Subcutaneous abdominal adipose tissue (tissue), 5 donors: Measurements from ENCODE around the gene CDK6.

Experiments used
- H3K27ac ChIP-seq: one replicate; pipeline ENCODE4 v1.7.0; 2013; ENCODE audit warnings: low read depth, mild to moderate bottlenecking, inconsistent platforms, low read length, moderate library complexity
- H3K27me3 ChIP-seq, 5 donors: one replicate each; pipeline ENCODE4 v1.7.0; 2013; ENCODE audit warnings: low read length in 5 of 5, inconsistent platforms in 1 of 5; ENCODE audit not compliant: control insufficient read depth in 5 of 5, insufficient read depth in 4 of 5
- H3K36me3 ChIP-seq, 5 donors: one replicate each; pipeline ENCODE4 v1.7.0; 2013; ENCODE audit warnings: low read length in 5 of 5; ENCODE audit not compliant: control insufficient read depth in 5 of 5, insufficient read depth in 5 of 5
- H3K4me1 ChIP-seq, 5 donors: one replicate each; pipeline ENCODE4 v1.7.0; 2013; ENCODE audit warnings: low read length in 5 of 5, mild to moderate bottlenecking in 3 of 5, moderate library complexity in 1 of 5; ENCODE audit not compliant: control insufficient read depth in 5 of 5, insufficient read depth in 5 of 5
- H3K4me3 ChIP-seq, 5 donors: one replicate each; pipeline ENCODE4 v1.7.0; 2013; ENCODE audit warnings: low read length in 5 of 5, low read depth in 1 of 5
- H3K9ac ChIP-seq, 5 donors: one replicate each; pipeline ENCODE4 v1.7.0; 2013; ENCODE audit warnings: low read length in 5 of 5, mild to moderate bottlenecking in 4 of 5, moderate library complexity in 3 of 5
- H3K9me3 ChIP-seq, 5 donors: one replicate each; pipeline ENCODE4 v1.7.0; 2013; ENCODE audit warnings: low read length in 5 of 5; ENCODE audit not compliant: control insufficient read depth in 5 of 5
- donor health status: healthy.
- donor health status: healthy.
- donor health status: healthy.
- donor health status: healthy.
- donor health status: healthy.

The CDK6 gene

GRCh38 chr7:92722541-92722940 is 113.8 kb downstream of the CDK6 start:
- H3K9ac ChIP-seq, result no peak overlapping the region
- H3K36me3 ChIP-seq, result peaks cover 0 to 12% (median 8%) of the 10 kb centered on the region in 5 donors
- no peaks in the 10 kb centered on the region for H3K27me3 ChIP-seq
- peaks cover 3 to 44% (median 30%) of the 10 kb centered on the region in 5 donors for H3K4me1 ChIP-seq
- peak overlapping the region; percentile 74 for H3K27ac ChIP-seq
- no peak overlapping the region for H3K4me3 ChIP-seq
- H3K9me3 ChIP-seq, result no peaks in the 10 kb centered on the region

DNA sequence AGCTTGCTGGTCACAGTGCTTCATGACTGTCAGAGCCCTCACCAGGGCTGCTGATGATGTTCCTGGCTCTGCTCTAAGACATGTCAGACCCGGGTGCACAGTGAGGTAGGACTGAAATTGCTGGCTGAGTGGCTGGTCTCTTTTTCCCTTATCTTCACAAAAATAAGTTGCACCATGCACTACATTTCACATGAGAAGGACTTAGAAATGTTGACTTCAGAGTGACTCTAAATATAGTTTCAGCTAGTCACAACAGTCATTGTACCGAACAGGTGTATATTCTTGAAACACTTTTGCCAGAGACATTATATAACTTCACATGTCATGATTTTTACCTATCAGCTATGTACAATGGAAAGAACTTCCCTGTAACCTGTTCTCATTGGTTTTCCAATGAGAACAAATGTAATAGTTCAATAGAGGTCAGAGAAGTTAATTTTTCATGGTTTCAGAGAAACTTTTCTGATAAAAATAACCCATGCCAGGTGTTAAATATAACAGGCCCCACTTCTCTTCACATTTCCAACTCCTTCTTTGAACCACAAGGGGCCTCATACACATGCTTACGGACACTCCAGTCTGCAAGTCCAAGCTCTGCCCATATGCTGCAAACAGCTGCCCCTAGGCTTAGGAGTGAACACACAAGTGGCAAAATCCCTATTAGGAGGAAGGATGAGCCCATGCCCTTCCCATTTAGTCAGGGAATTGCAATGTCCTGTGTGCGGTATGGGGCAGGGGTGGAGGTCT is 115.6 kb downstream of the CDK6 start:
- Histone ChIP-seq H3K27ac (no peak overlapping the region), H3K27me3 (no peaks in the 10 kb centered on the region), H3K9me3 (no peaks in the 10 kb centered on the region), H3K9ac (no peak overlapping the region), H3K36me3 (peaks cover 0 to 12% (median 8%) of the 10 kb centered on the region in 5 donors), H3K4me1 (peaks cover 3 to 44% (median 28%) of the 10 kb centered on the region in 5 donors), H3K4me3 (no peak overlapping the region)

- Histone ChIP-seq H3K27me3 (no peaks in the 10 kb centered on the region), H3K9ac (peak overlapping the region in 4 of 5 donors; percentile 46 to 81 (median 50)), H3K27ac (peak overlapping the region; percentile 80), H3K9me3 (no peaks in the 10 kb centered on the region), H3K4me3 (peak overlapping the region; percentile 24 to 65 (median 63)), H3K4me1 (peaks cover 3 to 23% (median 15%) of the 10 kb centered on the region in 5 donors), H3K36me3 (peaks cover 0 to 3% (median 2%) of the 10 kb centered on the region in 5 donors)
Observed at GRCh38 chr7:92717993-92718716, 118.2 kb downstream of the CDK6 start.

GRCh38 chr7:92717623-92717992 is 118.8 kb downstream of the CDK6 start:
- Histone ChIP-seq H3K9ac (peak overlapping the region in 3 of 5 donors; percentile 29 to 81 (median 49)), H3K4me1 (peaks cover 0 to 18% (median 9%) of the 10 kb centered on the region in 5 donors), H3K27ac (peak overlapping the region; percentile 80), H3K27me3 (no peaks in the 10 kb centered on the region), H3K9me3 (no peaks in the 10 kb centered on the region), H3K36me3 (peaks cover 0 to 3% (median 2%) of the 10 kb centered on the region in 5 donors), H3K4me3 (peak overlapping the region in 4 of 5 donors; percentile 61 to 65 (median 64))

DNA sequence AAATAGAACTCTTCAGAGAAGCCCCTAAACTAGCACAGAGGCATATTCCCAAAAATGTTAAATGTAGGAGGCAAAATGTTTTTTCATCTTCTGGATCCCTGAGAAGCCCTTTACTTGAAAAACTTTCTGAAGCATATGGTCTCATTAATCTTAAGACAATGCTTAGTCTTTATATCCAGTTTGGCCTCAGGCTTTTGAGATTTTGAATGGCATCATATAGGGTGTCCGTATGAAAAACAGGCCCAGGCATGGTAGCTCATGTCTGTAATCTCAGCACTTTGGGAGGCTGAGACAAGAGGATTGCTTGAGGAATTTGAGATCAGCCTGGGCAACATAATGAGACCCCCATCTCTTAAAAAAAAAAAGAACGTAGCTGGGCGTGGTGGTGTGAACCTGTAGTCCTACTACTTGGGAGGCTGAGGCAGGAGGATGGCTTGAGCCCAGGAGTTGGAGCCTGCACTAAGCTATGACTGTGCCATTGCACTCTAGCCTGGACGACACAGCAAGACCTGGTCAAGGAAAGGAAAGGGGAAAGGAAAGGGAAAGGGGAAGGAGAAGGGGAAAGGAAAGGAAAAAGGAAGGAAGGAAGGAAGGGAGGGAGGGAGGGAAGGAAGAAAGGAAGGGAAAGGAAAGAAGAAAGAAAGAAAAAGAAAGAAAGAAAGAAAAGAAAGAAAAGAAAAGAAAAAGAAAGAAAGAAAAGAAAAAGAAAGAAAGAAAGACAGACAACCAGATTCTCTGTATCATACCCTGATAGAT is 119.4 kb downstream of the CDK6 start:
- Histone ChIP-seq H3K27me3 (no peaks in the 10 kb centered on the region), H3K9me3 (no peaks in the 10 kb centered on the region), H3K27ac (peak overlapping the region; percentile 80), H3K4me1 (peaks cover 0 to 12% (median 9%) of the 10 kb centered on the region in 5 donors), H3K4me3 (peak overlapping the region in 2 of 5 donors; percentile 61 to 65), H3K9ac (no peak overlapping the region), H3K36me3 (peaks cover 0 to 3% (median 2%) of the 10 kb centered on the region in 5 donors)

DNA sequence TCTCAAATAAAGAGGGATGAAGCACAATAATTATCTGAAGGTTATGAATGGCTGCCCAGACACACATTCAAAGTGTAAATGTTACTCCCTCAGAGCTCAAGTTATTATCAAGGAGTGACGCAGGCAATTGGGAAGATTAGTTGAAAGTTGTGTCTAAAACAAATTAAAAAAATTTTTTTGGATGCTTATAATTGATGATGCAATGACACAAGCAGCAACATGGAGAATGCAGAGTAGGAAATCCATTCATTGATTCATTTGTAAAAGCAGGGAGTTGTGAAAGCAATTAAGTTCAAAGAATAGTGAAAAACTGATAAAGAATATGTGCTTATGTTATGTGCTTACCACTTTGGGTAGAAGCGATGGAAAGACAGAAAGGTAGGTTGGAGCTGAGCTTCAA is 120.4 kb downstream of the CDK6 start:
- Histone ChIP-seq H3K27me3 (no peaks in the 10 kb centered on the region), H3K9ac (no peak overlapping the region), H3K27ac (no peak overlapping the region), H3K36me3 (peaks cover 0 to 3% (median 2%) of the 10 kb centered on the region in 5 donors), H3K9me3 (no peaks in the 10 kb centered on the region), H3K4me1 (peaks cover 0 to 12% (median 9%) of the 10 kb centered on the region in 5 donors), H3K4me3 (no peak overlapping the region)

GRCh38 chr7:92714767-92715166 is 121.6 kb downstream of the CDK6 start:
- no peak overlapping the region for H3K4me3 ChIP-seq
- no peaks in the 10 kb centered on the region for H3K9me3 ChIP-seq
- peaks cover 0 to 3% (median 2%) of the 10 kb centered on the region in 5 donors for H3K36me3 ChIP-seq
- H3K4me1 ChIP-seq, result peaks cover 0 to 12% (median 9%) of the 10 kb centered on the region in 5 donors
- H3K27me3 ChIP-seq, result no peaks in the 10 kb centered on the region
- no peak overlapping the region for H3K27ac ChIP-seq
- no peak overlapping the region for H3K9ac ChIP-seq

GRCh38 chr7:92714280-92714679 is 122.1 kb downstream of the CDK6 start:
- Histone ChIP-seq H3K9me3 (no peaks in the 10 kb centered on the region), H3K4me1 (peaks cover 0 to 12% (median 9%) of the 10 kb centered on the region in 5 donors), H3K36me3 (peaks cover 0 to 3% (median 2%) of the 10 kb centered on the region in 5 donors), H3K4me3 (no peak overlapping the region), H3K27ac (no peak overlapping the region), H3K27me3 (no peaks in the 10 kb centered on the region), H3K9ac (no peak overlapping the region)

DNA sequence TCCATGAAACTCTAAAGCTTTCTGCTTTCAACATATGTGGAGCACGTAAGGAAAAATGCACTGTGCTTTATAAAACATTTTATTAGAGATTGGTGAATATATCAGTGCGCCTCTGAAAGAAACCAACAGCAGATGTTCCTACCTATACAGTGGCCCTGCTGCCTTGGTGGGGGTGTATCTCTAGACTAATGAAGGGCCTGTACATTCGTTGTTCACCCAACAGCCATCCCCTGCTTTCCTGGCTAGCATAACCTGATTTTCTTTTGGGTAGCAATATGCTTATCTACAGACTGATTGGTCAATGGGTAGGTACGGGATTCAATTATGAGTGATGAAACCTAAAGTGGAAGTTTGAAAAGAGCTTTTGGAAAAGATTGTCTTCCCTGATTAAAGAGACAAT is 126.5 kb downstream of the CDK6 start:
- Histone ChIP-seq H3K9ac (no peak overlapping the region), H3K9me3 (peaks cover 0 to 5% (median 0%) of the 10 kb centered on the region in 5 donors), H3K4me3 (no peak overlapping the region), H3K27ac (no peak overlapping the region), H3K36me3 (peaks cover 0 to 9% (median 0%) of the 10 kb centered on the region in 5 donors), H3K27me3 (no peaks in the 10 kb centered on the region), H3K4me1 (no peaks in the 10 kb centered on the region)
